ENCODE data around the gene ABCB8.

ABCB8 gene

GRCh38 chr7:151059367-151060112 is 31.3 kb downstream of the ABCB8 start, which contains the start of gene SLC4A2:
SLC4A2 (plus strand) TSS chr7:151059589; CDS start chr7:151061988, 2,399 bp downstream.
- DNase-seq = peak; percentile 85

- no peak for DNase-seq
Observed at GRCh38 chr7:151060113-151060415, 31.8 kb downstream of the ABCB8 start.

GRCh38 chr7:151060416-151061212 is 32.4 kb downstream of the ABCB8 start:
- no peak for DNase-seq

GRCh38 chr7:151061213-151062110 is 33.2 kb downstream of the ABCB8 start:
- DNase-seq = no peak

- no peak for DNase-seq
Observed at GRCh38 chr7:151062111-151062398, 33.8 kb downstream of the ABCB8 start.

- no peak for DNase-seq
Observed at GRCh38 chr7:151062399-151063211, 34.4 kb downstream of the ABCB8 start.

GRCh38 chr7:151063212-151063561 is 34.9 kb downstream of the ABCB8 start:
- DNase-seq = no peak

- no peak for DNase-seq
Observed at GRCh38 chr7:151064454-151064853, 36.2 kb downstream of the ABCB8 start.

GRCh38 chr7:151064993-151065392 is 36.7 kb downstream of the ABCB8 start:
- no peak for DNase-seq

- no peak for DNase-seq
Observed at GRCh38 chr7:151065516-151065915, 37.3 kb downstream of the ABCB8 start.

- no peak for DNase-seq
Observed at GRCh38 chr7:151066273-151066974, 38.2 kb downstream of the ABCB8 start.

GRCh38 chr7:151068069-151068773 is 40.0 kb downstream of the ABCB8 start:
- no peak for DNase-seq

GRCh38 chr7:151069841-151070573 is 41.8 kb downstream of the ABCB8 start:
- no peak for DNase-seq

- DNase-seq = no peak
Observed at GRCh38 chr7:151070574-151070960, 42.3 kb downstream of the ABCB8 start.

- no peak for DNase-seq
Observed at GRCh38 chr7:151071032-151071866, 43.0 kb downstream of the ABCB8 start.

GRCh38 chr7:151073990-151074389 is 45.7 kb downstream of the ABCB8 start:
- DNase-seq = no peak

GRCh38 chr7:151074817-151075661 is 46.8 kb downstream of the ABCB8 start:
- no peak for DNase-seq

GRCh38 chr7:151075662-151075971 is 47.4 kb downstream of the ABCB8 start:
- DNase-seq = no peak

- no peak for DNase-seq
Observed at GRCh38 chr7:151075978-151076426, 47.8 kb downstream of the ABCB8 start.

Measured in activated CD8-positive, alpha-beta memory T cell treated with anti-CD3 and anti-CD28 coated beads, Interleukin-2, amount 50 U/mL, for 48 hours (primary cell).